ENCODE measurements around the gene SLC12A6.
"Not testable (repeated sequence)": the region's sequence is repeated elsewhere in the genome, so short reads cannot be mapped to it uniquely, and the experiment has no call there.

SLC12A6 gene

GRCh38 chr15:34248190-34248589, 89.4 kb downstream of the SLC12A6 start:
- DNase-seq, result no peak

- no peak for DNase-seq
Observed at GRCh38 chr15:34246276-34246976, 91.2 kb downstream of the SLC12A6 start.

- no peak for DNase-seq
Observed at GRCh38 chr15:34243226-34243625, 94.4 kb downstream of the SLC12A6 start.

GRCh38 chr15:34242331-34242710, 95.3 kb downstream of the SLC12A6 start:
- DNase-seq, result no peak

GRCh38 chr15:34241376-34242330, 95.9 kb downstream of the SLC12A6 start:
- DNase-seq, result peak; percentile 6

- DNase-seq, result no peak
Observed at GRCh38 chr15:34240537-34240936, 97.0 kb downstream of the SLC12A6 start.

- no peak for DNase-seq
Observed at GRCh38 chr15:34239151-34239808, 98.3 kb downstream of the SLC12A6 start.

GRCh38 chr15:34233614-34234013, 104.0 kb downstream of the SLC12A6 start:
- DNase-seq, result no peak

- no peak for DNase-seq
Observed at GRCh38 chr15:34223904-34224596, 113.5 kb downstream of the SLC12A6 start.

- no peak for DNase-seq
Observed at GRCh38 chr15:34217587-34218225, 119.9 kb downstream of the SLC12A6 start.

GRCh38 chr15:34216527-34217270, 120.9 kb downstream of the SLC12A6 start:
- no peak for DNase-seq

- no peak for DNase-seq
Observed at GRCh38 chr15:34214135-34214534, 123.4 kb downstream of the SLC12A6 start.

- no peak for DNase-seq
Observed at GRCh38 chr15:34213690-34214089, 123.9 kb downstream of the SLC12A6 start.

GRCh38 chr15:34209421-34210282, 127.9 kb downstream of the SLC12A6 start, which contains the start of gene KATNBL1:
Gene KATNBL1, minus strand, starts transcription at chr15:34210096. Its CDS starts 46,420 bp downstream, at chr15:34163676.
- peak; percentile 87 for DNase-seq

- DNase-seq, result no peak
Observed at GRCh38 chr15:34206011-34206410, 131.6 kb downstream of the SLC12A6 start.

GRCh38 chr15:34203936-34204335, 133.6 kb downstream of the SLC12A6 start:
- no peak for DNase-seq

- no peak for DNase-seq
Observed at GRCh38 chr15:34203305-34203704, 134.3 kb downstream of the SLC12A6 start.

GRCh38 chr15:34193272-34193671, 144.3 kb downstream of the SLC12A6 start:
- DNase-seq, result not testable (repeated sequence)

GRCh38 chr15:34188711-34189110, 148.9 kb downstream of the SLC12A6 start:
- no peak for DNase-seq

GRCh38 chr15:34185666-34186065, 151.9 kb downstream of the SLC12A6 start:
- DNase-seq, result no peak
